ENCODE results near the gene IFIT2.

Gene IFIT2

DNA sequence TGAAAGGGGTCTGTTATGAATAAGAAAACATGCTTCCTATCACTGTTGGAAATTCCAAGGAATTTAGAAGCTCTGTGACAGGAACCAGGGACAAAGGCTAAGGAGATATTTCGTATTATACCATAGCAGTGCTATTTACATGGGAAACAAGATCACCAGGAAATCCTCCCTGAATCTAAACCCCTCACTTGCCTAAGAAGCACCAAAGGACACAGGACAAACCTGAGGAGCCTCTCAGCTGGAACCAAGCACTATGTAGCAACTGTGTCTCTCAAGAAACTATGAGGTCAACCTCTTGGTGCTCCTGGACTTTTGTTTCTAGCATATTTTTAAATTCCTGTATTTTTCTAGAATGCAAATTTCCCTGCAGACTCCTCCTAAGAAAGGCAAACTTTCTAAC is 55.2 kb downstream of the IFIT2 start:
- TF ChIP-seq, protein P1, sequence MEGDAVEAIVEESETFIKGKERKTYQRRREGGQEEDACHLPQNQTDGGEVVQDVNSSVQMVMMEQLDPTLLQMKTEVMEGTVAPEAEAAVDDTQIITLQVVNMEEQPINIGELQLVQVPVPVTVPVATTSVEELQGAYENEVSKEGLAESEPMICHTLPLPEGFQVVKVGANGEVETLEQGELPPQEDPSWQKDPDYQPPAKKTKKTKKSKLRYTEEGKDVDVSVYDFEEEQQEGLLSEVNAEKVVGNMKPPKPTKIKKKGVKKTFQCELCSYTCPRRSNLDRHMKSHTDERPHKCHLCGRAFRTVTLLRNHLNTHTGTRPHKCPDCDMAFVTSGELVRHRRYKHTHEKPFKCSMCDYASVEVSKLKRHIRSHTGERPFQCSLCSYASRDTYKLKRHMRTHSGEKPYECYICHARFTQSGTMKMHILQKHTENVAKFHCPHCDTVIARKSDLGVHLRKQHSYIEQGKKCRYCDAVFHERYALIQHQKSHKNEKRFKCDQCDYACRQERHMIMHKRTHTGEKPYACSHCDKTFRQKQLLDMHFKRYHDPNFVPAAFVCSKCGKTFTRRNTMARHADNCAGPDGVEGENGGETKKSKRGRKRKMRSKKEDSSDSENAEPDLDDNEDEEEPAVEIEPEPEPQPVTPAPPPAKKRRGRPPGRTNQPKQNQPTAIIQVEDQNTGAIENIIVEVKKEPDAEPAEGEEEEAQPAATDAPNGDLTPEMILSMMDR (IDR thresholded peaks at IDR 0.05; ENCODE audit: low read depth, low read length, missing control alignments): no peak
- no peak for DNase-seq (ENCODE audit: low read depth)
- no peak overlapping the region for H3K4me3 ChIP-seq (ENCODE audit: low read depth, low read length)

DNA sequence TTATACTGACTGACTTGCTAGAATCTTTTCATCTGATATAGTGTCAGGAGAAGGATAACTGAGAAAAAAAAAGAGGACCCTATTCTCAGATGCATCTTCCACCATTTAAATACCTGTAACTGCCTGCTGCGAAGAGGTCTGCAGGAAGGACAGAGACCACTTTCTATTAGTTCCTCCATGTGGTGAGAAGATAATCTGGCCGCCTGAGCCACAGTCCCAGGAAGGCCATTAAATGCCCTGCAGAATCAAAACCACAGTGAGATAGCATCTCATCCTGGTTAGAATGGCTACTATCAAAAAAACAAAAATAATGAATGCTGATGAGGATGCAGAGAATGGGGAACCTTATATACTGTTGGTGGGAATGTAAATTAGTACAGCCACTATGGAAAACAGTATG is 56.1 kb downstream of the IFIT2 start:
- H3K4me3 ChIP-seq (ENCODE audit: low read depth, low read length): no peak overlapping the region
- TF ChIP-seq, protein P1 (IDR thresholded peaks at IDR 0.05; ENCODE audit: low read depth, low read length, missing control alignments): no peak
- no peak for DNase-seq (ENCODE audit: low read depth)

Measured in GM12864 (cell line).